Activated CD8-positive, alpha-beta memory T cell treated with anti-CD3 and anti-CD28 coated beads for 36 hours (primary cell): Measurements from ENCODE around the gene ELP1. TPM values are rescaled to one million over a fixed set of nuclear protein-coding genes. Genes with fewer than 3 reads are reported as not detected.

ENCODE experiments used
- CTCF ChIA-PET: fragments of 350-600 bp; sonication (Branson Sonifier 250); formaldehyde crosslinking; loops from one replicate; lab custom pipeline; 2021; ENCODE audit warnings: antibody characterized with exemption; lab: Charles Lee
- POLR2A ChIA-PET: fragments of 350-600 bp; sonication (Branson Sonifier 250); formaldehyde crosslinking; loops from one replicate; lab custom pipeline; 2021; ENCODE audit warnings: antibody characterized with exemption; lab: Charles Lee
- total RNA-seq, 2 experiments: library from RNA; stranded (reverse); gene quantifications; one replicate each; pipeline ENCODE4 v1.2.3, GENCODE V29; 2021

Gene ELP1
- total RNA-seq, 2 experiments from 2014 or later: 34.1 to 35.7 TPM

GRCh38 chr9:108838017-108838416 is 95.9 kb downstream of the ELP1 start:
- ChIA-PET CTCF (no interaction called here), POLR2A (no interaction called here)

- ChIA-PET POLR2A (no interaction called here), CTCF (no interaction called here)
Measured at GRCh38 chr9:108837530-108837929, 96.4 kb downstream of the ELP1 start.

DNA sequence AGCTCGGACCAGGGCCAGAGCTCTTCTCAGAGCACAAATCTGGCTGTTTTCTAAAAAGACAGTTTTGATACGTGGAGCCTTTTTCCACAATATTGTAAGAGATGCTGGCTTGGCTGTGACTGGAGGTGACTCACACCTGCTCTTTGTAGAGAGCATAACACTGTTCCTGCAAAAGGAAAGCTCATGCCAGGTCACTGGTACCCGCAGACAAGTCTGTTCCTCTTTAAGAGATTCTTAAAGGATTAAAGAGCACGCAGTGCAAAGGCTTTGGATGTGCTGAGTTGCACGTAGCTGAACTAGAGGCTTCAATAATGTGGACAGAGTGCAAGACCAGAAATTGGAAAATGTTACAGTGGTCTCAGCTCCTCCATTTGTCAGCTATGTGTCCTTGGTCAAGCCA is 97.1 kb downstream of the ELP1 start:
- ChIA-PET CTCF (no interaction called here), POLR2A (no interaction called here)

GRCh38 chr9:108836319-108836718 is 97.6 kb downstream of the ELP1 start:
- ChIA-PET POLR2A (no interaction called here), CTCF (no interaction called here)

- ChIA-PET CTCF (no interaction called here), POLR2A (no interaction called here)
Measured at GRCh38 chr9:108835831-108836230, 98.1 kb downstream of the ELP1 start.

DNA sequence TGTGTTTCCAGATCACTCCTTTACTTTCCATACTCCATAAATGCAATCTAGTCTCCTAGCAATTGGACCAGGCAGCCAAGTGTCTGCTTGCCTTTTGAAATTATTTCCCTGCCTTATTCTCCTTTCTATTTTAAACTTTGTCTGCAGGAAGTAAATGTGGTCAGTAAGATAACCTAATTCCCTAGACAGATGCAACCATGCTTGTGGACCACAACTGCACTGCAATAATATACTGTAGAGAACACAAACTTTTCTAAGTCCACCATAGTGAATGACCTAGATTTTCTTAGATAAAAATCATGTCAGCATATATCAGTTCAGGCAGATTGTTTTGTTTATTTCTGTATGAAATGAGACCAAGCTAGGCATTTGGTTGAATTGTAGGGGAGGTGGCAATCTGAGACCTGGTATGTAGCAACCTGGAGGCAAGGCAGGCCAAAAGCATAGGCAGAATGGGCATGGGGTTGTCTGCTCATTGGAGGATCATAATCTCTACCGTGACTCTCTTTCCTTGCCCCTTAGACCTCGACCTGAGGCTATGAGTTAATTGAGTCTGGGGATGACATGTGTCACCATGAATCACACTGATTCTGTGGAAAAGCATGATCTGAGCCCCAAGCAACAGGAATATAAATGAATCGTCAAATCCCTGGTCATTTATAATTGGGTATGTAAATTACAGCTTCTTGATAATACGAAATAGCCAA is 98.8 kb downstream of the ELP1 start:
- ChIA-PET CTCF (no interaction called here), POLR2A (no interaction called here)

GRCh38 chr9:108832179-108832500 is 101.8 kb downstream of the ELP1 start:
- ChIA-PET CTCF (no interaction called here), POLR2A (no interaction called here)

DNA sequence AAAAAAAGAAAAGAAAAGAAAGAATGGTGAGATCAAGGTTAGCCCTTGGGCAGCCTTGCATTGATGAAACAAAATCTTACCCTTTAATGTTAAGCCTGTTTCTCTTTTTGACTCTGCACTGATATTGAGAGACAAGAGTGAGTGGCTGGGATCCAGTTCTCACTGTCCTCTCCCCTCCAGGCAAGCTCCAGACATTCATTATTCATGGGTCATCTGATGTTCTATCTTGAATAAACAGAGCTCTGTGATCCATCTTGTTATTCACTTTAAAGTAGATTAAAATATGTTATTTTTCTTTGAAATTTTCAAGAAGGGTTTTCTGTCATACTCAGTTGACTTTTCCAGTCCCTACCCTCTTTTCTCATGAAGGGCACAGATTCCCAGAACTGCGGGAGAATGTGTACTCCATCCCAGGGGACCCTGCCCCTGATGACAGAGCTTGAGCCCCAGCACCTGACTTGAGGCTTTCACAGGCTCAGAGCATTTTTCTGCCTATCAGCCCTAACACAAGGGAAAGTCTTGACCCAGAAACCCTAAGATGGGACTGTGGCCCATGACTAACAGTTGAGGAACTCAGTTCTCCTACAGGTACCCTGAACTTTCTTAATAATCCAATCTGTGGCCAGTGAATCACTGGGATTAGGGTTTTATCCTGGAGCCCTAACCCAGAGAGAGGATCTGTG is 102.3 kb downstream of the ELP1 start:
- ChIA-PET POLR2A (no interaction called here), CTCF (no interaction called here)

DNA sequence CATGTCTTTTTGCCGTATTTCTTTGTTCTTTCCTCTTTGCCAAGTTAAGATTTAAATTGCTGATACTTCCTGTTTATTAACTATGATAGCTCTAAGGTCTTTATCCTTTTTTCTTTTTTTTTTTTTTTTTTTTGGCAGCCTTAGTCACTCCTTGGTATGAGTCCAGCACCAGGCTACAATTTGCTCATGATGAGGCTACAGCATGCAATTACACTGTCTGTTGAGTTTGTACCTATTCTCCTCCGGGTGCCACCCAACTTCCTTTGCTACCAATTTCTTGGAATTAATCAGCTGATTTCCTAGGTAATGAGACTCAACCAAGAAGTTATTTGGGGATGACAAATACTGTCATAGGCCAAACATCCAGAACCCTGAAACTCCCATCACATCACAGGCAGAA is 103.7 kb downstream of the ELP1 start:
- ChIA-PET POLR2A (no interaction called here), CTCF (no interaction called here)

DNA sequence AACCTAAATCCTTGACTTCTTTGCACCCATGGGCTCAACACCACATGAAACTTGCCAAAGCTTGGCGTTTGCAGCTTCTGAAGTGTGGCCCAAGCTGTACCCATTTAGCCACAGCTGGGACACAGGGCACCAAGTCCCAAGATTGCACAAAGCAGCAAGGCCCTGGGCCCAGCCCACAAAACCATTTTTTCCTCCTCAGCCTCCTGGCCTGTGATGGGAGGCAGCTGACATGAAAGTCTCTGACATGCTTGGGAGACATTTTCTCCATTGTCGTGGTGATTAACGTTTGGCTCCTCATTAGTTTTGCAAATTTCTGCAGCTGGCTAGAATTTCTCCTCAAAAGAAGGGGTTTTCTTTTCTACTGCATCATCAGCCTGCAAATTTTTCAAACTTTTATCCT is 110.1 kb downstream of the ELP1 start:
- POLR2A ChIA-PET: no interaction called here
- CTCF ChIA-PET: no interaction called here

Other genes starting within 250 kb of the ELP1 start
- not detected for gene ACTL7B, start 78.1 kb downstream of the ELP1 start, total RNA-seq
- gene ACTL7A, start 71.9 kb downstream of the ELP1 start, total RNA-seq: not detected
- gene ABITRAM, start 276 bp upstream of the ELP1 start, total RNA-seq: 10 to 100 TPM; 12.5 to 12.7 TPM
- gene CTNNAL1, start 79.4 kb upstream of the ELP1 start, total RNA-seq: 10 to 100 TPM; 20.9 to 21.0 TPM
- gene TMEM245, start 185.8 kb upstream of the ELP1 start, total RNA-seq: 10 to 100 TPM; 32.0 to 32.6 TPM
- not detected for gene FRRS1L, start 233.1 kb upstream of the ELP1 start, total RNA-seq